NCI-H1092 (cell line): ENCODE results near the gene GGTLC3.
"Not testable (repeated sequence)": the region's sequence is repeated elsewhere in the genome, so short reads cannot be mapped to it uniquely, and the experiment has no call there.

Experiments
- DNase-seq: peaks from one replicate; lab custom pipeline; 2025; lab: John Stamatoyannopoulos, UW

The GGTLC3 gene

DNA sequence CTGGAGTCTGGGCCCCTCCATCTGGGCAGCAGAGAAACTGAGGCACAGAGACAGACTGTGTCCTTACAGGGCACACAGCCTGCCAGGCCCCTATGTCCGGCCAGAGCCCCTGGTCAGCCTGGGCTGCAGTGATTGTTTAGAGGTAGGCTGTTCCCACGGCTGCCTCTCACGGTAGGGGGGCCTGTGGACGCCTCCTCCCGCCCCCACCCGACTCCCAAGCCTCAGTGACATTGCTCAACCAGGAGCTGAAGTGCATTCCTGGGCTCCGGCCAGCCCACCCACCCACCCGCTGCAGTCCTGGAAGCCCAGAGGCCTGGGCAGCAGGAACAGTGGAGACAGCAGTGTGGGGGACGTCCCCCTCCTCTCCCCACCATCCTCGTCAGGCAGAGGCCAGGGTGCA, 4.5 kb downstream of the GGTLC3 start:
- DNase-seq, result not testable (repeated sequence)

DNA sequence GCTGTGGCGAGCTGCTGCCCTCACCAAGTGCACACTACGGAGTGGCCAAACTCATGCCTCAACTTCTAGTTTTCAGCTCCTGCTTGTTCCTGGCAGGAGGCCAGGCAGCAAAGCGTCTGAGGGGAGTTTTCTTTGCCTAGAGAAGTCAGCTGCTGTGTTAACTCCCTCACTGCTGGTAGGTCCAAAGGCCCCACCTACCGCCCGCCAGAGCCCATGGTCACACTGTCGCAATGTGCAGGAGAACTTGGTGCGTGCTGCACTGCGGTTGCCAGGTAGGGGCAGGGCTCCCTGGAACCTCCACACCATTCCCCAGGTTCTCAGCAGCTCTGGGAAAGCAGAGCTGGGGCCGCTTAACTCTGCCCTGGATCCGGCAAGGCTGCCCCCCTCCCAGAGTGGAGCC, 5.6 kb downstream of the GGTLC3 start:
- not testable (repeated sequence) for DNase-seq

DNA sequence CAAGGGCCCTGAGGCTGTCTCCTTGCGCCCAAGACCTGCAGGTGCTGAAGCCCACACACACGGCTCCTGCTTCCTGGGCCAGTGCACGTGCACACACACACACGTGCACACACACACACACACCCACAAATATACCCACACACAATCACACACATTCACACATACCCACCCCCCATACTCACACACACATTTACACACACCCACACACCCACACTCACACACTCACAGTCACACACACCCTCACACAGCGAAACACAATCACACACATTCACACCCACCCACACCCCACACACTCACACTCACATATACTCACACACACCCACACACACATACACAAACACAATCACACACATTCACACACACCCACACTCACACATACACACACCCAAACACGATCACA, 6.6 kb downstream of the GGTLC3 start:
- DNase-seq, result not testable (repeated sequence)

DNA sequence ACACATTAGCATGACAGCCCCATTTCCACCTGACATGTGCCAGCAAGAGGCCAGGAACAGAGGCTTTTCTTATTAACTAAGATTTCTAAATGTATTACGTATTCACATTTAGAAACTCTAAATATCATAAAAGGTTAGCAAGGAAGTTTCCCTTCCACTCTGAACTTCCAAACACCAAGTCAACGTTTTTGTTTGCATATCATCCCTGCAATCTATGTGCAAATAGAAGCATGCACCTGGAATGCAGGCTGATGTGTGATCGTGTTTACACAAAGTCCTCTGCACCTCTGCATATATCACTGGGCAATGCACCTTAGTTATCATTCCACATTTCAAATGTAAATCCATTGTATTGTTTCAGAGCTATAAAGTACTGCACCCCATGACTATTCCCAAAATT, 21.7 kb downstream of the GGTLC3 start:
- DNase-seq, result not testable (repeated sequence)
